ENCODE measurements around the gene ZDHHC22. TPM values are rescaled to one million over a fixed set of nuclear protein-coding genes. Genes with fewer than 3 reads are reported as not detected.

ZDHHC22 gene
- total and polyA plus RNA-seq, 2 of the 13 experiments (the other 11 are each of a cell fraction or from before 2014, with no cell fraction given), result not detected

DNA sequence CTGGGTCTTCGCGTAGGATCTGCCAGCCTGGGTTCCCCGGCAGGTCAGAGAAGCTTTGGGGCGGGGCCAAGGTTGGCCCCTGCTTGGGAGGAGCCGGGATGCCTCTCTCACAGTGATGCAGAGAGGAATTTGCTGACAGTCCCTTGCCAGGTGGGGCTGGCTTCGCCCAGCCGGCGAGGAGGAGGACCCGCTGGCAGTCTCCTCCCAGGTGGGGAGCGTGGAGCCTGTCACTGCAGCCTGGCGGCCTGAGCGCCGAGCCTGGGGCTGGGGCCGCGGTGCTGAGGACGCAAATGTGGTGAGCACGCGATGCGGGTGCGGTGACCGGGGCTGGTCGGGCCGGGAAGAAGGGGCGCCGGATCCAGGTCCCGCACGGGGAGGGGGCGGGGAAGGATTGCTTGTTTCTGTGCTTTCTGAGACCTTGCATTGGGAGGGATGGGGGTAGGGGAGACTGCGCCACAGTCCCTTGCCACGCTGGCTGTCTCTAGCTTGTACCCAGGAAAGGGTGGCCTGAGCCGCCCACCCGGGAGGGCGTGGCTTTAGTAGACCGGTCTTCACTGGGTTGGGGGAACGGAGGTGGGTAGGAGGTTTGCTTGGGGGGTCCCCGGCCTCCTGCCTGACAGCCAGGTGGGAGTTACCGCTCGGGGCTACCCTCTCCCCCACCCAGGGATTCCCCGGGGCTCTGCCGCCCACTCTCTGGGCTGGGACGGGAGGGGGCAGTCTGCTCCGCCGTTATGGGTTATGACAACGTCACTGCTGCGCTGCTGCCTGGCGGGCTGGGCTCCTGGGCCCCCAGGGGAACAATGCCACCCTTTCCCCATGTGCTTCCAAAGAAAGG is 40.2 kb upstream of the ZDHHC22 start, which contains the start of gene TMEM63C (continued):
- TF ChIP-seq, protein P1, sequence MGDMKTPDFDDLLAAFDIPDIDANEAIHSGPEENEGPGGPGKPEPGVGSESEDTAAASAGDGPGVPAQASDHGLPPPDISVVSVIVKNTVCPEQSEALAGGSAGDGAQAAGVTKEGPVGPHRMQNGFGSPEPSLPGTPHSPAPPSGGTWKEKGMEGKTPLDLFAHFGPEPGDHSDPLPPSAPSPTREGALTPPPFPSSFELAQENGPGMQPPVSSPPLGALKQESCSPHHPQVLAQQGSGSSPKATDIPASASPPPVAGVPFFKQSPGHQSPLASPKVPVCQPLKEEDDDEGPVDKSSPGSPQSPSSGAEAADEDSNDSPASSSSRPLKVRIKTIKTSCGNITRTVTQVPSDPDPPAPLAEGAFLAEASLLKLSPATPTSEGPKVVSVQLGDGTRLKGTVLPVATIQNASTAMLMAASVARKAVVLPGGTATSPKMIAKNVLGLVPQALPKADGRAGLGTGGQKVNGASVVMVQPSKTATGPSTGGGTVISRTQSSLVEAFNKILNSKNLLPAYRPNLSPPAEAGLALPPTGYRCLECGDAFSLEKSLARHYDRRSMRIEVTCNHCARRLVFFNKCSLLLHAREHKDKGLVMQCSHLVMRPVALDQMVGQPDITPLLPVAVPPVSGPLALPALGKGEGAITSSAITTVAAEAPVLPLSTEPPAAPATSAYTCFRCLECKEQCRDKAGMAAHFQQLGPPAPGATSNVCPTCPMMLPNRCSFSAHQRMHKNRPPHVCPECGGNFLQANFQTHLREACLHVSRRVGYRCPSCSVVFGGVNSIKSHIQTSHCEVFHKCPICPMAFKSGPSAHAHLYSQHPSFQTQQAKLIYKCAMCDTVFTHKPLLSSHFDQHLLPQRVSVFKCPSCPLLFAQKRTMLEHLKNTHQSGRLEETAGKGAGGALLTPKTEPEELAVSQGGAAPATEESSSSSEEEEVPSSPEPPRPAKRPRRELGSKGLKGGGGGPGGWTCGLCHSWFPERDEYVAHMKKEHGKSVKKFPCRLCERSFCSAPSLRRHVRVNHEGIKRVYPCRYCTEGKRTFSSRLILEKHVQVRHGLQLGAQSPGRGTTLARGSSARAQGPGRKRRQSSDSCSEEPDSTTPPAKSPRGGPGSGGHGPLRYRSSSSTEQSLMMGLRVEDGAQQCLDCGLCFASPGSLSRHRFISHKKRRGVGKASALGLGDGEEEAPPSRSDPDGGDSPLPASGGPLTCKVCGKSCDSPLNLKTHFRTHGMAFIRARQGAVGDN (CRISPR knock-in tag; IDR thresholded peaks at IDR 0.05), result peak; percentile 69
- TF ChIP-seq KLF6 (CRISPR knock-in tag; IDR thresholded peaks at IDR 0.05) (no peak), SNAI1 (CRISPR knock-in tag; IDR thresholded peaks at IDR 0.05; ENCODE audit: borderline replicate concordance) (no peak), NFE2L1 (CRISPR knock-in tag; IDR thresholded peaks at IDR 0.05; ENCODE audit: borderline replicate concordance) (no peak), KDM2A (CRISPR knock-in tag; IDR thresholded peaks at IDR 0.05; ENCODE audit: borderline replicate concordance, low read depth) (peak; percentile 33; the same call in 1 of the 2 replicates), FLYWCH1 (CRISPR knock-in tag; IDR thresholded peaks at IDR 0.05) (no peak), ZNF274 (CRISPR knock-in tag; IDR thresholded peaks at IDR 0.05) (0 out of 2 replicates have a peak, but pooled peaks have one; percentile 20), NR2C2 (CRISPR knock-in tag; IDR thresholded peaks at IDR 0.05; ENCODE audit: borderline replicate concordance) (no peak), ZSCAN20 (CRISPR knock-in tag; IDR thresholded peaks at IDR 0.05; ENCODE audit: borderline replicate concordance) (no peak), SNAPC2 (CRISPR knock-in tag; IDR thresholded peaks at IDR 0.05) (no peak), ZNF549 (CRISPR knock-in tag; IDR thresholded peaks at IDR 0.05) (no peak), ZSCAN31 (CRISPR knock-in tag; IDR thresholded peaks at IDR 0.05; ENCODE audit: low read depth) (no peak), GZF1 (CRISPR knock-in tag; IDR thresholded peaks at IDR 0.05) (no peak), SRY (CRISPR knock-in tag; IDR thresholded peaks at IDR 0.05) (no peak), DR1 (CRISPR knock-in tag; IDR thresholded peaks at IDR 0.05) (no peak), ASH2L (IDR thresholded peaks at IDR 0.05; ENCODE audit: insufficient read length, low read depth, low read length) (no peak), NFYC (CRISPR knock-in tag; IDR thresholded peaks at IDR 0.05) (no peak), SRF (IDR thresholded peaks at IDR 0.05; ENCODE audit: low read depth, low read length) (no peak), NRL (CRISPR knock-in tag; IDR thresholded peaks at IDR 0.05; ENCODE audit: borderline replicate concordance) (peak; percentile 60; the same call in 1 of the 2 replicates), ZNF329 (CRISPR knock-in tag; IDR thresholded peaks at IDR 0.05; ENCODE audit: low read depth) (no peak), ZNF577 (CRISPR knock-in tag; IDR thresholded peaks at IDR 0.05; ENCODE audit: borderline replicate concordance, low read depth) (no peak)
- TF ChIP-seq, protein P2, sequence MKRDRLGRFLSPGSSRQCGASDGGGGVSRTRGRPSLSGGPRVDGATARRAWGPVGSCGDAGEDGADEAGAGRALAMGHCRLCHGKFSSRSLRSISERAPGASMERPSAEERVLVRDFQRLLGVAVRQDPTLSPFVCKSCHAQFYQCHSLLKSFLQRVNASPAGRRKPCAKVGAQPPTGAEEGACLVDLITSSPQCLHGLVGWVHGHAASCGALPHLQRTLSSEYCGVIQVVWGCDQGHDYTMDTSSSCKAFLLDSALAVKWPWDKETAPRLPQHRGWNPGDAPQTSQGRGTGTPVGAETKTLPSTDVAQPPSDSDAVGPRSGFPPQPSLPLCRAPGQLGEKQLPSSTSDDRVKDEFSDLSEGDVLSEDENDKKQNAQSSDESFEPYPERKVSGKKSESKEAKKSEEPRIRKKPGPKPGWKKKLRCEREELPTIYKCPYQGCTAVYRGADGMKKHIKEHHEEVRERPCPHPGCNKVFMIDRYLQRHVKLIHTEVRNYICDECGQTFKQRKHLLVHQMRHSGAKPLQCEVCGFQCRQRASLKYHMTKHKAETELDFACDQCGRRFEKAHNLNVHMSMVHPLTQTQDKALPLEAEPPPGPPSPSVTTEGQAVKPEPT (CRISPR knock-in tag; IDR thresholded peaks at IDR 0.05; ENCODE audit: low read depth), result no peak
- TF ChIP-seq, protein P3, sequence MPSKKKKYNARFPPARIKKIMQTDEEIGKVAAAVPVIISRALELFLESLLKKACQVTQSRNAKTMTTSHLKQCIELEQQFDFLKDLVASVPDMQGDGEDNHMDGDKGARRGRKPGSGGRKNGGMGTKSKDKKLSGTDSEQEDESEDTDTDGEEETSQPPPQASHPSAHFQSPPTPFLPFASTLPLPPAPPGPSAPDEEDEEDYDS (CRISPR knock-in tag; IDR thresholded peaks at IDR 0.05), result no peak

Measured in HepG2 (cell line).